Lung (tissue), 12 donors: ENCODE results near the gene OR51V1. TPM values are rescaled to one million over a fixed set of nuclear protein-coding genes. Genes with fewer than 3 reads are reported as not detected.

ENCODE experiments used
- ATAC-seq: fragments of 200-7000 bp; cut with Tn5 transposase; one replicate; pipeline ENCODE4 v1.9.1; 2020; ENCODE audit warnings: moderate number of reproducible peaks; ENCODE audit not compliant: insufficient read depth, low FRiP score
- DNase-seq, 3 donors: peaks; one replicate each; pipeline ENCODE4 v3.0.0-alpha.2; 2013 to 2017
- H3K27ac ChIP-seq, 2 donors: one replicate each; pipeline ENCODE4 v1.5.1; 2013; ENCODE audit warnings: mild to moderate bottlenecking in 2 of 2, moderate library complexity in 2 of 2, control low read depth in 1 of 2, inconsistent platforms in 1 of 2, low read depth in 1 of 2, low read length in 1 of 2
- H3K27me3 ChIP-seq, 3 donors: one replicate each; pipeline ENCODE4 v1.5.1; 2013; ENCODE audit warnings: low read length in 2 of 3; ENCODE audit not compliant: control insufficient read depth in 3 of 3, insufficient read depth in 3 of 3
- H3K36me3 ChIP-seq, 4 donors: one replicate each; pipeline ENCODE4 v1.5.1; 2013; ENCODE audit warnings: low read length in 4 of 4, mild to moderate bottlenecking in 1 of 4, moderate library complexity in 1 of 4; ENCODE audit not compliant: control insufficient read depth in 4 of 4, insufficient read depth in 4 of 4
- H3K4me1 ChIP-seq, 5 donors: one replicate each; pipeline ENCODE4 v1.5.1; 2013; ENCODE audit warnings: low read length in 5 of 5, mild to moderate bottlenecking in 2 of 5, moderate library complexity in 1 of 5; ENCODE audit not compliant: control insufficient read depth in 5 of 5, insufficient read depth in 5 of 5
- H3K4me3 ChIP-seq: one replicate; pipeline ENCODE4 v1.5.1; 2013; ENCODE audit warnings: mild to moderate bottlenecking, control low read depth, moderate library complexity
- H3K9ac ChIP-seq, 2 donors: one replicate each; pipeline ENCODE4 v1.5.1; 2013; ENCODE audit warnings: low read length in 2 of 2, control low read depth in 1 of 2; ENCODE audit not compliant: insufficient read depth in 1 of 2
- H3K9me3 ChIP-seq, 4 donors: one replicate each; pipeline ENCODE4 v1.5.1; 2013; ENCODE audit warnings: low read length in 3 of 4, mild to moderate bottlenecking in 1 of 4, moderate library complexity in 1 of 4; ENCODE audit not compliant: control insufficient read depth in 4 of 4, insufficient read depth in 3 of 4
- WGBS, 2 donors: extraction: QIAGEN DNeasy Blood & Tissue Kit; methylation state at CpG; one replicate each; pipeline ENCODE4 v1.1.7; 2013; 5-methylcytosine and 5-hydroxymethylcytosine counted together
- polyA plus RNA-seq, 2 donors: library from polyadenylated mRNA; stranded (reverse); fragments of 200-250 nt; gene quantifications; one replicate each; pipeline ENCODE4 v1.2.1, GENCODE V29; 2013
- total RNA-seq, 2 donors: library from RNA; depleted of rRNA in 1 of 2; stranded (reverse); fragments of >200 nt in 1 of 2; gene quantifications; one replicate each; pipeline ENCODE4 v1.2.1, GENCODE V29; 2014 to 2021
- TF ChIP-seq, protein P1 (sequence below): IDR thresholded peaks from 2 replicates; pipeline ENCODE4 v1.5.1; 2012; ENCODE audit warnings: mild to moderate bottlenecking; ENCODE audit errors: control extremely low read depth, extremely low read depth
- donor health status: control.
- donor health status: control.
- donor health status: Bipolar disorder and iron deficiency.
- donor health status: healthy.
- donor health status: DM: yes; HTN: yes; CAD: no.

The OR51V1 gene
- total and polyA plus RNA-seq, 4 donors: not detected

DNA sequence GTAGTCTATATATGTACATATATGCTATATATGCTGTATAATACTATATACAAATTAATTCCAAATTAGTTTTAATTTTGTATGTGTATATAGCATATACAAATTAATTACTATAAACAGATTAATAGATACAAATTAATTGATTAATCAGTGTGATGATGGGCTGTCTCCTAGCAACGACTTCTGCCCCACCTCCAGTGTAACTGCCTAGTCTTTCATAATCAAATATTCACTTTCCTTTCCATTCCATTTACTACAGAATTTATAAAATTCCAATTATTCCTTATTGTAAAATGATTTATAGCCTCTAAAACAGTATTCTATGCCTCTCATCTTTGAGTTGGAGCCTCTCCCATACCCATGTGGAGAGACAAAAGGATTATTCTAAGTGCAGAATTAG lies 32.8 kb upstream of the OR51V1 start:
- TF ChIP-seq, protein P1, sequence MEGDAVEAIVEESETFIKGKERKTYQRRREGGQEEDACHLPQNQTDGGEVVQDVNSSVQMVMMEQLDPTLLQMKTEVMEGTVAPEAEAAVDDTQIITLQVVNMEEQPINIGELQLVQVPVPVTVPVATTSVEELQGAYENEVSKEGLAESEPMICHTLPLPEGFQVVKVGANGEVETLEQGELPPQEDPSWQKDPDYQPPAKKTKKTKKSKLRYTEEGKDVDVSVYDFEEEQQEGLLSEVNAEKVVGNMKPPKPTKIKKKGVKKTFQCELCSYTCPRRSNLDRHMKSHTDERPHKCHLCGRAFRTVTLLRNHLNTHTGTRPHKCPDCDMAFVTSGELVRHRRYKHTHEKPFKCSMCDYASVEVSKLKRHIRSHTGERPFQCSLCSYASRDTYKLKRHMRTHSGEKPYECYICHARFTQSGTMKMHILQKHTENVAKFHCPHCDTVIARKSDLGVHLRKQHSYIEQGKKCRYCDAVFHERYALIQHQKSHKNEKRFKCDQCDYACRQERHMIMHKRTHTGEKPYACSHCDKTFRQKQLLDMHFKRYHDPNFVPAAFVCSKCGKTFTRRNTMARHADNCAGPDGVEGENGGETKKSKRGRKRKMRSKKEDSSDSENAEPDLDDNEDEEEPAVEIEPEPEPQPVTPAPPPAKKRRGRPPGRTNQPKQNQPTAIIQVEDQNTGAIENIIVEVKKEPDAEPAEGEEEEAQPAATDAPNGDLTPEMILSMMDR: no peak
- WGBS, 2 donors: 90 to 93% methylated on average over 1 of the region's 1 CpG
- H3K9ac ChIP-seq: no peak overlapping the region
- no peaks in the 10 kb centered on the region for H3K27me3 ChIP-seq
- H3K4me1 ChIP-seq: no peaks in the 10 kb centered on the region
- H3K4me3 ChIP-seq: no peak overlapping the region
- no peaks in the 10 kb centered on the region for H3K9me3 ChIP-seq
- H3K27ac ChIP-seq: no peak overlapping the region
- ATAC-seq (no peak), DNase-seq (no peak)
- H3K36me3 ChIP-seq: no peaks in the 10 kb centered on the region

DNA sequence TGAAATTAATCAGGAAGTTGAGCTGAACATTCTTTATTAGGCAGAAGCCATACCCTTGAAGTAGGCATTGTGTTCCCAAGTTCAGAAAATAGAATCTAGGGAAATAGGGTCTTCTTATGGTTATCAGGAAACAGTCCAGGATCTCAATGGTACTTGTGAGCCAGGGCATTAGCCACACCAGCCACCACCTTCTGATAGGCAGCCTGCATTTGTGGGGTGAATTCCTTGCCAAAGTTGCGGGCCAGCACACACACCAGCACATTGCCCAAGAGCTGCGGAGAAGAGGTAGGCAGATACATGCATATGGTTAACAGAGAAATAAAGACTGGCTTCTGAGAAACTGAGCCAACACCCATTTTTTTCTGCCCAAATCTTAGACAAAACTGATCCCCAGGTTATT lies 32.3 kb upstream of the OR51V1 start:
- DNase-seq (no peak), ATAC-seq (no peak)
- 97 to 99% methylated on average over 2 of the region's 2 CpGs for WGBS, 2 donors
- TF ChIP-seq, protein P1: no peak
- H3K27me3 ChIP-seq: no peaks in the 10 kb centered on the region
- H3K9ac ChIP-seq: no peak overlapping the region
- H3K4me3 ChIP-seq: no peak overlapping the region
- no peaks in the 10 kb centered on the region for H3K4me1 ChIP-seq
- H3K36me3 ChIP-seq: no peaks in the 10 kb centered on the region
- H3K9me3 ChIP-seq: no peaks in the 10 kb centered on the region
- no peak overlapping the region for H3K27ac ChIP-seq

DNA sequence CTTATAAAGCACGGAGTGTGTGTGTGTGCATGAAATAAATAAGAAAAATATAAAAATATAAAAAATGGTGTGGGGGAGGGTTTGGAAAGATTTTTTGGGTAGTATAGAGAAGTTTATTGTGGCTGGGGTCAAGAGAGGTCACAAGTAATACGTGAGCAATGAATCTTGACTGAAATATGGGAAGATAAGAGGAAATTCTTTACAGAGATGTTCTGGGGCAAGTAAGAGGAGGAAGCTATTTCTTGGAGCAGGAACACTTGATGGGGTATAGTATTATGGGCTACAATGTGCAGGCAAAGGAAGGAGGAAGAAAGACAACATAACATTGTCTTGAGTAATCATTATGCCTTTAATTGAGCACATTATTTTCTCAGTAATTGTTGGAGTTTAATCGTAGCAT lies 31.7 kb upstream of the OR51V1 start:
- DNase-seq: no peak
- Histone ChIP-seq H3K9me3 (no peaks in the 10 kb centered on the region), H3K27ac (no peak overlapping the region), H3K36me3 (no peaks in the 10 kb centered on the region), H3K27me3 (no peaks in the 10 kb centered on the region), H3K4me3 (no peak overlapping the region), H3K9ac (no peak overlapping the region), H3K4me1 (no peaks in the 10 kb centered on the region)
- TF ChIP-seq, protein P1: no peak
- 61 to 65% methylated on average over 3 of the region's 3 CpGs for WGBS, 2 donors
- ATAC-seq: no peak

DNA sequence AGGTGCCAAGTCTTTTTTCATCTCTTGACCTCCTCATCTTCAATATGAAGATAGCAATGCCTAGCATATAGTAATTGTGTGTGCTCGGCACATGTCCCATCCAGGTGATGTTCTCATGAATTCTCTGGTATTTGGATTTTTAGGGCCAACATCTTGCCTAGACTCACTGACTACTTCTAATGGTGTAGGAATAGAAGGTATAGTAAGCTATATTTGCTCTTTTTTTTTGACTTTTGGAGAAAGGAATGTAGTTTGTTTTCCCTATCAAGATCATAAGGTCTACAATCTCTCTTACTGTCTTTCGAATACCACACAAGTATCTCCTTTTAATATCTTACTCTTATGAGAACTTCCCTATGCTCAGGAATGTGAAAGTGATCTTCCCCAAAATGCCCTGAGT lies 30.6 kb upstream of the OR51V1 start:
- no peaks in the 10 kb centered on the region for H3K9me3 ChIP-seq
- H3K4me3 ChIP-seq: no peak overlapping the region
- ATAC-seq (no peak), DNase-seq (no peak)
- no peaks in the 10 kb centered on the region for H3K36me3 ChIP-seq
- 87 to 88% methylated on average over 2 of the region's 2 CpGs for WGBS, 2 donors
- TF ChIP-seq, protein P1: no peak
- no peaks in the 10 kb centered on the region for H3K4me1 ChIP-seq
- no peaks in the 10 kb centered on the region for H3K27me3 ChIP-seq
- H3K27ac ChIP-seq: no peak overlapping the region
- no peak overlapping the region for H3K9ac ChIP-seq
